PC-9 (cell line): ENCODE results near the gene CLNK. TPM values are rescaled to one million over a fixed set of nuclear protein-coding genes. Genes with fewer than 3 reads are reported as not detected.

Experiments
- BruUV-seq: library from RNA; stranded (reverse); fragments of 400-500 nt; replicated peaks from 2 replicates; lab custom pipeline; 2021; lab: Mats Ljungman, UMichigan
- CTCF ChIA-PET: fragments of 300-600 bp; sonication (Branson Sonifier 250); formaldehyde crosslinking; loops from one replicate; lab custom pipeline; 2022; ENCODE audit warnings: antibody characterized with exemption; lab: Charles Lee
- POLR2A ChIA-PET: fragments of 300-600 bp; sonication (Branson Sonifier 250); formaldehyde crosslinking; loops from one replicate; lab custom pipeline; 2022; ENCODE audit warnings: antibody characterized with exemption; ENCODE audit not compliant: unreplicated experiment; lab: Charles Lee
- DNase-seq, 2 experiments: peaks; one replicate each; pipeline versions ENCODE4 v3.0.0 to v3.0.0-alpha.2; 2015 to 2022; ENCODE audit warnings: mixed read lengths in 1 of 2
- H2AFZ ChIP-seq: fragments of 200-600 bp; sonication (generic); 2 replicates; pipeline ENCODE4 v1.8.1; 2017; ENCODE audit warnings: antibody characterized with exemption
- H3F3A ChIP-seq: fragments of 200-600 bp; sonication (generic); 2 replicates; pipeline ENCODE4 v1.8.1; 2017; ENCODE audit warnings: antibody characterized with exemption, mild to moderate bottlenecking, low read depth; ENCODE audit not compliant: insufficient read depth
- H3K27ac ChIP-seq: fragments of 200-600 bp; sonication (generic); 2 replicates; pipeline ENCODE4 v1.6.1; 2016; ENCODE audit warnings: mixed run types
- H3K27me3 ChIP-seq: fragments of 200-600 bp; sonication (generic); 2 replicates; pipeline ENCODE4 v1.6.1; 2016; ENCODE audit warnings: low read depth, mixed run types; ENCODE audit not compliant: insufficient read depth
- H3K36me3 ChIP-seq: fragments of 200-600 bp; sonication (generic); 2 replicates; pipeline ENCODE4 v1.6.1; 2016; ENCODE audit warnings: low read depth, mixed run types
- H3K4me1 ChIP-seq: fragments of 200-600 bp; sonication (generic); replicated peaks from 2 replicates; pipeline ENCODE4 v1.6.1; 2016; ENCODE audit warnings: mixed run types; ENCODE audit not compliant: insufficient read depth
- H3K4me2 ChIP-seq: fragments of 200-600 bp; sonication (generic); 2 replicates; pipeline ENCODE4 v1.6.1; 2017; ENCODE audit warnings: mixed run types
- H3K4me3 ChIP-seq: fragments of 200-600 bp; sonication (generic); 2 replicates; pipeline ENCODE4 v1.6.1; 2016; ENCODE audit warnings: mixed run types
- H3K79me2 ChIP-seq: fragments of 200-600 bp; sonication (generic); 2 replicates; pipeline ENCODE4 v1.6.1; 2017; ENCODE audit warnings: low read depth, mixed run types
- H3K9me2 ChIP-seq: fragments of 200-600 bp; sonication (generic); 2 replicates; pipeline ENCODE4 v1.8.1; 2017; ENCODE audit warnings: mild to moderate bottlenecking; ENCODE audit not compliant: insufficient read depth
- H3K9me3 ChIP-seq: fragments of 200-600 bp; sonication (generic); 2 replicates; pipeline ENCODE4 v1.8.1; 2016; ENCODE audit warnings: low read depth; ENCODE audit not compliant: insufficient read depth
- H4K20me1 ChIP-seq: fragments of 200-600 bp; sonication (generic); 2 replicates; pipeline ENCODE4 v1.8.1; 2017; ENCODE audit not compliant: insufficient read depth
- EZH2 ChIP-seq: fragments of 200-600 bp; sonication (generic); IDR thresholded peaks from 2 replicates; pipeline ENCODE4 v1.8.0; 2017; ENCODE audit warnings: antibody characterized with exemption, low read depth
- intact Hi-C: fragments of 100-400 bp; cut with micrococcal nuclease; formaldehyde crosslinking; loops from one replicate; pipeline ENCODE4 v1.10.0; 2022; ENCODE audit not compliant: unreplicated experiment
- total RNA-seq: library from RNA; stranded (reverse); gene quantifications from 2 replicates; pipeline ENCODE4 v1.2.3, GENCODE V29; 2021
- TF ChIP-seq, protein P1 (sequence below): fragments of 200-600 bp; sonication (generic); conservative IDR thresholded peaks from 2 replicates; pipeline ENCODE4 v1.6.1; 2017; ENCODE audit warnings: mixed run types, antibody characterized with exemption, mild to moderate bottlenecking, moderate library complexity

Gene CLNK
- total RNA-seq, 1 experiment from 2014 or later, result not detected

- Histone ChIP-seq H3K27ac (no peak overlapping the region), H3K27me3 (no peaks in the 10 kb centered on the region), H3K4me1 (no peaks in the 10 kb centered on the region), H3K9me3 (no peaks in the 10 kb centered on the region), H2AFZ (no peak overlapping the region), H3K36me3 (no peaks in the 10 kb centered on the region), H3F3A (no peaks in the 10 kb centered on the region), H3K4me3 (no peak overlapping the region), H3K9me2 (no peaks in the 10 kb centered on the region), H4K20me1 (no peaks in the 10 kb centered on the region), H3K79me2 (no peaks in the 10 kb centered on the region), H3K4me2 (no peak overlapping the region)
- TF ChIP-seq, protein P1, sequence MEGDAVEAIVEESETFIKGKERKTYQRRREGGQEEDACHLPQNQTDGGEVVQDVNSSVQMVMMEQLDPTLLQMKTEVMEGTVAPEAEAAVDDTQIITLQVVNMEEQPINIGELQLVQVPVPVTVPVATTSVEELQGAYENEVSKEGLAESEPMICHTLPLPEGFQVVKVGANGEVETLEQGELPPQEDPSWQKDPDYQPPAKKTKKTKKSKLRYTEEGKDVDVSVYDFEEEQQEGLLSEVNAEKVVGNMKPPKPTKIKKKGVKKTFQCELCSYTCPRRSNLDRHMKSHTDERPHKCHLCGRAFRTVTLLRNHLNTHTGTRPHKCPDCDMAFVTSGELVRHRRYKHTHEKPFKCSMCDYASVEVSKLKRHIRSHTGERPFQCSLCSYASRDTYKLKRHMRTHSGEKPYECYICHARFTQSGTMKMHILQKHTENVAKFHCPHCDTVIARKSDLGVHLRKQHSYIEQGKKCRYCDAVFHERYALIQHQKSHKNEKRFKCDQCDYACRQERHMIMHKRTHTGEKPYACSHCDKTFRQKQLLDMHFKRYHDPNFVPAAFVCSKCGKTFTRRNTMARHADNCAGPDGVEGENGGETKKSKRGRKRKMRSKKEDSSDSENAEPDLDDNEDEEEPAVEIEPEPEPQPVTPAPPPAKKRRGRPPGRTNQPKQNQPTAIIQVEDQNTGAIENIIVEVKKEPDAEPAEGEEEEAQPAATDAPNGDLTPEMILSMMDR, result no peak
- no peak for TF ChIP-seq EZH2
- BruUV-seq, result no TSS peak
- POLR2A ChIA-PET, result no interaction called here
- intact Hi-C loops, result no loop called here
- no peak for DNase-seq
- CTCF ChIA-PET, result no interaction called here
Observed at GRCh38 chr4:10688846-10689245, 4.3 kb upstream of the CLNK start.

GRCh38 chr4:10688022-10688421 is 3.5 kb upstream of the CLNK start:
- Histone ChIP-seq H4K20me1 (no peaks in the 10 kb centered on the region), H3K79me2 (no peaks in the 10 kb centered on the region), H3K36me3 (no peaks in the 10 kb centered on the region), H3K9me3 (no peaks in the 10 kb centered on the region), H3K4me1 (no peaks in the 10 kb centered on the region), H2AFZ (no peak overlapping the region), H3K27me3 (no peaks in the 10 kb centered on the region), H3K4me3 (no peak overlapping the region), H3K27ac (no peak overlapping the region), H3K9me2 (no peaks in the 10 kb centered on the region), H3K4me2 (no peak overlapping the region), H3F3A (no peaks in the 10 kb centered on the region)
- intact Hi-C loops, result no loop called here
- no TSS peak for BruUV-seq
- no peak for DNase-seq
- ChIA-PET CTCF (no interaction called here), POLR2A (no interaction called here)
- TF ChIP-seq EZH2, result no peak
- TF ChIP-seq, protein P1, result no peak

- Histone ChIP-seq H4K20me1 (no peaks in the 10 kb centered on the region), H3K4me2 (no peak overlapping the region), H2AFZ (no peak overlapping the region), H3K9me3 (no peaks in the 10 kb centered on the region), H3F3A (no peaks in the 10 kb centered on the region), H3K79me2 (no peaks in the 10 kb centered on the region), H3K9me2 (no peaks in the 10 kb centered on the region), H3K27ac (no peak overlapping the region), H3K27me3 (no peaks in the 10 kb centered on the region), H3K36me3 (no peaks in the 10 kb centered on the region), H3K4me1 (no peaks in the 10 kb centered on the region), H3K4me3 (no peak overlapping the region)
- no peak for TF ChIP-seq EZH2
- TF ChIP-seq, protein P1, result no peak
- intact Hi-C loops, result no loop called here
- ChIA-PET POLR2A (no interaction called here), CTCF (no interaction called here)
- BruUV-seq, result no TSS peak
- DNase-seq, result no peak
Observed at GRCh38 chr4:10687526-10687925, 3.0 kb upstream of the CLNK start.
